ENCODE data around the gene PTPRG.

DNA sequence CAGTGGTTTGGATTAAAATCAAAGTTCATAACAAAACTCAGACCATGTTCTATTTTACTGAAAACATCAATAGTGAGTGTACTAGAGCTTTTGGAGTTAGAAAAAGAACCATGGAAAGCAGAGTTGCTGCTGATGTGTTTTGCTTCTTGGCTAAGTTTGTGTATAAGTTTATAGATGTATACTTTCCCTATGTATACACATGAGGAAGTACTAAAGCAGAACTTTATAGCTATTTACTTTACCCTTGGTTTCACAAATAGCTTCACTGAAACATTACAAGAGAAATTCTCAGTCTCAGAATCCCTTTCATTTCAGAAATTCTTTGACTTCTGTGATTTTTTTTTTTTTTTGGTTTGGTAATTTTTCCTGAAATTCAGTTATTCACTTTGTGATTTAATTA lies 229.0 kb downstream of the PTPRG start:
- TF ChIP-seq POLR2AphosphoS5 (IDR thresholded peaks at IDR 0.05; ENCODE audit: low read depth, low read length) = no peak
- TF ChIP-seq, protein P1, sequence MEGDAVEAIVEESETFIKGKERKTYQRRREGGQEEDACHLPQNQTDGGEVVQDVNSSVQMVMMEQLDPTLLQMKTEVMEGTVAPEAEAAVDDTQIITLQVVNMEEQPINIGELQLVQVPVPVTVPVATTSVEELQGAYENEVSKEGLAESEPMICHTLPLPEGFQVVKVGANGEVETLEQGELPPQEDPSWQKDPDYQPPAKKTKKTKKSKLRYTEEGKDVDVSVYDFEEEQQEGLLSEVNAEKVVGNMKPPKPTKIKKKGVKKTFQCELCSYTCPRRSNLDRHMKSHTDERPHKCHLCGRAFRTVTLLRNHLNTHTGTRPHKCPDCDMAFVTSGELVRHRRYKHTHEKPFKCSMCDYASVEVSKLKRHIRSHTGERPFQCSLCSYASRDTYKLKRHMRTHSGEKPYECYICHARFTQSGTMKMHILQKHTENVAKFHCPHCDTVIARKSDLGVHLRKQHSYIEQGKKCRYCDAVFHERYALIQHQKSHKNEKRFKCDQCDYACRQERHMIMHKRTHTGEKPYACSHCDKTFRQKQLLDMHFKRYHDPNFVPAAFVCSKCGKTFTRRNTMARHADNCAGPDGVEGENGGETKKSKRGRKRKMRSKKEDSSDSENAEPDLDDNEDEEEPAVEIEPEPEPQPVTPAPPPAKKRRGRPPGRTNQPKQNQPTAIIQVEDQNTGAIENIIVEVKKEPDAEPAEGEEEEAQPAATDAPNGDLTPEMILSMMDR (IDR thresholded peaks at IDR 0.05) = no peak
- no peak for TF ChIP-seq TCF7L2 (IDR thresholded peaks at IDR 0.05; ENCODE audit: low read depth, low read length)

Measured in Panc1 (cell line).